Measurements from ENCODE around the gene WDFY2.

Gene WDFY2

DNA sequence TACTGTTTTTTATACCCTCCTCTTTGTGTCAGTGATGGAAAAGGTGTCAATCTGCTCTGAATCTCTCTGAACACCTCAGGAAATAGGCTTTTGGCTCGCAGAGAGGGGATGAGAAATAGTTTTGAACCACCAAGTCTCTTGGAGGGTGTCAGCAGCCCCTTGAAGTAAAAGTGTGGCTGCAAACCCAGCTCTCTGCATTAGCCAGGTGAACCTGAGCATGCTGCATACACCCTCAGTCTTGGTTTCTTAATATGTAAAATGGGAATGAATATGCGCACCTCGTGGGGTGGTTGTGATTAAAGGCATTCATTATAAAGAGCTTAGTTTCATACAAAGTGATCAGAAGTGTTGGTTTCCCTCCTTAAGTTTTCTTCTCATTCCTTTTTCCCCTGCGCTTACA, 221.1 kb downstream of the WDFY2 start:
- in situ Hi-C loops (cut with HindIII; ENCODE audit: low pct_unique_long_range_greater_than_20kb, low sequenced_read_pairs), result no loop called here
- TF ChIP-seq JUND (IDR thresholded peaks at IDR 0.05; ENCODE audit: low read depth), result no peak
- no peak for DNase-seq (ENCODE audit: low read depth in 1 of 2, low spot score in 1 of 2)

- no peak for TF ChIP-seq JUND (IDR thresholded peaks at IDR 0.05; ENCODE audit: low read depth)
- no peak for DNase-seq (ENCODE audit: low read depth in 1 of 2, low spot score in 1 of 2)
- in situ Hi-C loops (cut with HindIII; ENCODE audit: low pct_unique_long_range_greater_than_20kb, low sequenced_read_pairs), result no loop called here
Observed at GRCh38 chr13:51805925-51806324, 221.7 kb downstream of the WDFY2 start.

DNA sequence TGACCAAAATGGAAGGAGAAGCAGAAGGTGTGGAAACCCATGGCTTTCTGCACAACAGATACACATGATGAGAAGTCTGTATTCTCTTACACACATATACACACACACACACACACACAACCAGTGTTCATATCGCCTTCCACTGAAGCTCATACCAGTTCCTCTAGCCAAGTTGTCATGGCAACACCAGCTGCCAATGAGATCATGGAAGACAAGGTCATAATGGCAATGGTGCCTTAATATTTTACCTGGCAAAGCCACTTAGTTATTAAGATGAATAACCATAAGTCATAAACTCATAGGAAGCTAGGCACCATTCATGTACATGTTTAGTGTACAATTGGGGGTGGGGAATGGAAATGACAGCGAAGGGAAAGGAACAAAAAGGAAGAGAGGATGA, 222.3 kb downstream of the WDFY2 start:
- DNase-seq (ENCODE audit: low read depth in 1 of 2, low spot score in 1 of 2), result no peak
- in situ Hi-C loops (cut with HindIII; ENCODE audit: low pct_unique_long_range_greater_than_20kb, low sequenced_read_pairs), result no loop called here
- no peak for TF ChIP-seq JUND (IDR thresholded peaks at IDR 0.05; ENCODE audit: low read depth)

GRCh38 chr13:51807041-51807440, 222.8 kb downstream of the WDFY2 start:
- in situ Hi-C loops (cut with HindIII; ENCODE audit: low pct_unique_long_range_greater_than_20kb, low sequenced_read_pairs), result no loop called here
- no peak for DNase-seq (ENCODE audit: low read depth in 1 of 2, low spot score in 1 of 2)
- no peak for TF ChIP-seq JUND (IDR thresholded peaks at IDR 0.05; ENCODE audit: low read depth)

DNA sequence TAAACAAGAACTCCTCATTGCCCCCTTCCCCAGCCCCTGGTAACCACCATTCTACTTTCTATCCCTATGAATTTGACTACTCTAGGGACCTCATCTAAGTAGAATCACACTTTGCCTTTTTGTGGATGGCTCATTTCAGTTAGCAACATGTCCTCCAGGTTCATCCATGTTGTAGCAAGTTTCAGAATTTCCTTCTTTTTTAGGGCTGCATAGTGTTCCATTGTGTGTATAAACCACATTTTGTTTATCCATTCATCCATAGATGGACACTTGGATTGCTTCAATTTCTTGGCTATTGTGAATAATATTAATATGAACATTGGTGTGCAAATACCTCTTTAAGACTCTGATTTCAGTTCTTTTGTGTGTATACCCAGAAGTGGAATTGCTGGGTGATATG, 224.5 kb downstream of the WDFY2 start:
- in situ Hi-C loops (cut with HindIII; ENCODE audit: low pct_unique_long_range_greater_than_20kb, low sequenced_read_pairs), result no loop called here
- DNase-seq (ENCODE audit: low read depth in 1 of 2, low spot score in 1 of 2), result no peak
- TF ChIP-seq JUND (IDR thresholded peaks at IDR 0.05; ENCODE audit: low read depth), result no peak

GRCh38 chr13:51811046-51811445, 226.8 kb downstream of the WDFY2 start:
- in situ Hi-C loops (cut with HindIII; ENCODE audit: low pct_unique_long_range_greater_than_20kb, low sequenced_read_pairs), result no loop called here
- DNase-seq (ENCODE audit: low read depth in 1 of 2, low spot score in 1 of 2), result no peak
- TF ChIP-seq JUND (IDR thresholded peaks at IDR 0.05; ENCODE audit: low read depth), result no peak

- TF ChIP-seq JUND (IDR thresholded peaks at IDR 0.05; ENCODE audit: low read depth), result no peak
- in situ Hi-C loops (cut with HindIII; ENCODE audit: low pct_unique_long_range_greater_than_20kb, low sequenced_read_pairs), result no loop called here
- DNase-seq (ENCODE audit: low read depth in 1 of 2, low spot score in 1 of 2), result no peak
Observed at GRCh38 chr13:51811920-51812451, 227.7 kb downstream of the WDFY2 start.

- in situ Hi-C loops (cut with HindIII; ENCODE audit: low pct_unique_long_range_greater_than_20kb, low sequenced_read_pairs), result no loop called here
- TF ChIP-seq JUND (IDR thresholded peaks at IDR 0.05; ENCODE audit: low read depth), result no peak
- DNase-seq (ENCODE audit: low read depth in 1 of 2, low spot score in 1 of 2), result no peak
Observed at GRCh38 chr13:51814071-51814470, 229.8 kb downstream of the WDFY2 start.

DNA sequence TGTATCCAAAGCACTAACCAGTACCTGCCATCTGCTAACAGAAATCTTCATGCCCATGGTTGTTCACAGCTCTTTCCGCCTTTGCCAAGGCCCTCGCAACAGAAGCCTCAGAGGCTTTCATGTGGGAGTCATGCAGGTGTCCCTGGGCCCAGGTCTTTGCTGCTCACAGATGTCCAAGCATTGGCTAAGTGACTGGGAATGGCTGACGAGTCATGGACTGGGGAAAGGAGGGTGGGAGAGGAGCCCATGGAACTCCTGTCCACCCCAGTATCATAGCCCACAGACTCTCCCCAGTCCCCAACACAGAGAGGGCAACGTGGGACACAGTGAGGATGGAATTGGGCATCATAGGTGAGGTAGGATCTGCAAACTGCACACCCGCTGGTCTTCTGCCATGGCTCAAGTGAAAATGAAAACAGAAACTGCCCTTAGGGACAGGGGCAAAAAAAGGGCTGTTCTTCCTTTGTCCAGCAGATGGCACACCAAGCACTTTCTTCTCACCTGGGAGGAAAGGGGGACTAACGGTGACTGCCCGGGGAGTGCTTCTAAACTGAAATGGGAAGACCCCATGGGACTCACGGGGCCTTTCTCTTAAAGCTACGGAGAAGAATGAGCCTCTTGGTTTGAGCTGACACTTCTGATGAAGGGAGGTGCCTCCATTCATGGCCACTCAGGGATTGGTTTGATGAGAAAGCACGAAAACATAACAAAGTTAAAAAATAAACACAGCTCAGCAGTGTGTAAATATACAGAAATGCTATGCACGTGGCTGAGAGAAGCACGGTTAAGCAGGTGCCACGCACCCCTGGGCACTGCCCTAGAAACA, 230.8 kb downstream of the WDFY2 start:
- peak in 1 of 2 experiments; percentile 74 for DNase-seq (ENCODE audit: low read depth in 1 of 2, low spot score in 1 of 2)
- in situ Hi-C loops (cut with HindIII; ENCODE audit: low pct_unique_long_range_greater_than_20kb, low sequenced_read_pairs), result no loop called here

DNA sequence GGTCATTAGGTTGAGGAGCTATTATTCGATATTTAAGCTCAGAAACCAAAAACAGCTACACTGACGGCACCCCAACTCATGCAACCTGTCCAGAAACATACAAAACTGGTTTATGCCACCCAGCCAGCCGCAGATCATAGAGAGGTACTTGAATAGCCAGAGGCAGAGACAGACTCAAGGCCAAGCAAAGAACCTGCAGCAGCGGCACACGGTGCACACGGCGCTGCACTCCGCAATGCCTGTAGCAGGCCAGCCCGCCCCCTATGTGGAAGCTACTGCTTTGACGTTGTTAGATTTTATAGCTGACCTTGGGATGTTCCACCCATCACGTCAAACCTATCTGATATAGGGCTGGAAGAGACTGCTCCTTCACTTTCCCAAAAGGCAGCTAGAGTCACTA, 231.6 kb downstream of the WDFY2 start:
- in situ Hi-C loops (cut with HindIII; ENCODE audit: low pct_unique_long_range_greater_than_20kb, low sequenced_read_pairs), result no loop called here
- no peak for TF ChIP-seq JUND (IDR thresholded peaks at IDR 0.05; ENCODE audit: low read depth)
- DNase-seq (ENCODE audit: low read depth in 1 of 2, low spot score in 1 of 2), result peak in 1 of 2 experiments; percentile 52

More for the DNA sequence above, 230.8 kb downstream of the WDFY2 start:
- no peak for TF ChIP-seq JUND (IDR thresholded peaks at IDR 0.05; ENCODE audit: low read depth)

DNA sequence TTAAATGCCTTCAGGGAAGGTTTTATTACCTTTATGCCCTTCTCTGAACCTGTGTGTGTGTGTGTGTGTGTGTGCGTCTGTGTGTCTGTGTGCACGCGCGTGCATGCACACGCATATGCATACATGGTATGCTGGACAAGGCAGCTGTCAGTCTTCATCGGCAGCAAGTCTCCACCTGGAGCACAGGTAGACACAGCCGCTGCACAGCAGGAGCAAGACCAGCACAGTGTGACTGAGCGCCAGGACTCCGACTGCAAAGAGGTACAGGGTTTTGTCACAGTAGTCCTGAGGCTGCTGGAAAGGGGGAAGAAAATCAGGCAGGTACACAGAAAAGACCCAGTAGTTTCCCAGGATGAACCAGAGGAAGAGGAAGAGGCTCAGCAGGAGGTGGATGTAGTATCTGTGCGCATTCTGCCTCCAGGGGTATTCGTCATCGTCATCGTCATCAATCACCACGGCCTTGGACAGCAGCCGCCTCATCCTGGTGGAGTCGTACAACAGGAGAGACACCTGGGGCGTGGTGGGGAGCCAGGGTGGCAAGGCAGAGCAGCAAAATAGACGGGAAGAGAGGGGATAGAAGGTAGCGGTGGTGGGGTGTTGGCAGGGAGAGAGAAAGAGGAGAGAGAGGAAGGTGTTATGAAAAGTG, 232.5 kb downstream of the WDFY2 start:
- in situ Hi-C loops (cut with HindIII; ENCODE audit: low pct_unique_long_range_greater_than_20kb, low sequenced_read_pairs), result no loop called here
- no peak for TF ChIP-seq JUND (IDR thresholded peaks at IDR 0.05; ENCODE audit: low read depth)
- peak in 1 of 2 experiments; percentile 39 for DNase-seq (ENCODE audit: low read depth in 1 of 2, low spot score in 1 of 2)

Data from T47D (cell line).